Spleen (tissue), 11 donors: Measurements from ENCODE around the gene CHCHD6. TPM values are rescaled to one million over a fixed set of nuclear protein-coding genes. Genes with fewer than 3 reads are reported as not detected.

ENCODE experiments used
- DNase-seq: peaks from one replicate; pipeline ENCODE4 v3.0.0-alpha.2; 2020
- H3K27ac ChIP-seq, 8 donors: fragments of 200-600 bp; sonication (generic) in 7 of 8; 1 replicate in 4 of 8; 2 replicates in 4 of 8; pipeline versions ENCODE4 v1.5.0 to v1.8.0; 2016 to 2021; ENCODE audit warnings: inconsistent platforms in 4 of 8, mild to moderate bottlenecking in 4 of 8, moderate library complexity in 1 of 8
- H3K27me3 ChIP-seq, 7 donors: fragments of 200-600 bp; sonication (generic) in 6 of 7; replicated peaks in 1 of 7; 1 replicate in 4 of 7; 2 replicates in 3 of 7; pipeline versions ENCODE4 v1.5.0 to v1.8.0; 2016 to 2021; ENCODE audit warnings: inconsistent platforms in 3 of 7, mild to moderate bottlenecking in 1 of 7
- H3K36me3 ChIP-seq, 6 donors: fragments of 200-600 bp; sonication (generic) in 5 of 6; 1 replicate in 4 of 6; 2 replicates in 2 of 6; pipeline versions ENCODE4 v1.5.0 to v1.8.0; 2016 to 2021; ENCODE audit warnings: inconsistent platforms in 2 of 6
- H3K4me1 ChIP-seq, 6 donors: fragments of 200-600 bp; sonication (generic) in 5 of 6; 1 replicate in 3 of 6; 2 replicates in 3 of 6; pipeline versions ENCODE4 v1.5.0 to v1.8.0; 2016 to 2021; ENCODE audit warnings: inconsistent platforms in 3 of 6
- H3K4me3 ChIP-seq, 8 donors: fragments of 200-600 bp; sonication (generic) in 7 of 8; 1 replicate in 4 of 8; 2 replicates in 4 of 8; pipeline versions ENCODE4 v1.5.0 to v1.8.0; 2016 to 2021; ENCODE audit warnings: inconsistent platforms in 4 of 8, mild to moderate bottlenecking in 4 of 8, moderate library complexity in 2 of 8
- H3K9me3 ChIP-seq, 8 donors: fragments of 200-600 bp; sonication (generic) in 7 of 8; 1 replicate in 4 of 8; 2 replicates in 4 of 8; pipeline versions ENCODE4 v1.5.0 to v1.8.0; 2016 to 2021; ENCODE audit warnings: inconsistent platforms in 4 of 8
- POLR2A ChIP-seq, 3 donors: fragments of 450-650 bp; IDR thresholded peaks; one replicate each; pipeline ENCODE4 v1.5.1; 2017; ENCODE audit warnings: antibody characterized with exemption in 3 of 3, mild to moderate bottlenecking in 1 of 3
- POLR2AphosphoS5 ChIP-seq, 3 donors: sonication (generic); formaldehyde crosslinking; IDR thresholded peaks; one replicate each; pipeline ENCODE4 v1.5.1; 2017; ENCODE audit warnings: antibody characterized with exemption in 3 of 3
- WGBS, 5 donors: extraction: QIAGEN DNeasy Blood & Tissue Kit in 3 of 5; methylation state at CpG; one replicate each; pipeline versions ENCODE4 v1.1.5 to v1.1.7; 2013 to 2018; 5-methylcytosine and 5-hydroxymethylcytosine counted together
- intact Hi-C: fragments of 100-400 bp; cut with DNase I; formaldehyde crosslinking; loops from one replicate; pipeline ENCODE4 v1.15.0; 2023; ENCODE audit warnings: low total_unique reads
- polyA plus RNA-seq, 3 donors: library from polyadenylated mRNA; stranded (reverse); fragments of 200-250 nt; gene quantifications; one replicate each; pipeline ENCODE4 v1.2.1, GENCODE V29; 2013
- total RNA-seq, 7 donors: library from RNA; depleted of rRNA in 3 of 7; stranded (reverse); fragments of >200 nt in 3 of 7; fragmentation: NEBNext Ultra II Directional in 4 of 7; extraction: Animal tissue kit (Norgen Biotek cat#: 25700) in 4 of 7; gene quantifications; one replicate each; pipeline versions ENCODE4 v1.1.0 to v1.2.1, GENCODE V29; 2016 to 2021
- TF ChIP-seq, protein P1 (sequence below), 11 experiments: fragments of 200-600 bp in 7 of 11; fragments of 450-650 bp in 4 of 11; sonication (generic) in 4 of 11; IDR thresholded peaks in 8 of 11; conservative IDR thresholded peaks in 3 of 11; 1 replicate in 7 of 11; 2 replicates in 4 of 11; pipeline versions ENCODE4 v1.4.0 to v1.8.0; 2016 to 2021; ENCODE audit warnings: antibody characterized with exemption in 11 of 11, inconsistent platforms in 4 of 11, mild to moderate bottlenecking in 1 of 11
- donor health status: healthy with polysubstance abuse.
- donor health status: DM: no; HTN: no; CAD: no; lungs with moderate emphysema.
- donor health status: DM: no; HTN: no; CAD: no.
- donor health status: Bipolar disorder and iron deficiency.
- donor health status: healthy.
- donor health status: DM: no; HTN: no; CAD: no.
- donor health status: DM: yes; HTN: yes; CAD: no.

The CHCHD6 gene
- total and polyA plus RNA-seq, 10 donors: 6.3 to 39.1 (median 11.8) TPM

DNA sequence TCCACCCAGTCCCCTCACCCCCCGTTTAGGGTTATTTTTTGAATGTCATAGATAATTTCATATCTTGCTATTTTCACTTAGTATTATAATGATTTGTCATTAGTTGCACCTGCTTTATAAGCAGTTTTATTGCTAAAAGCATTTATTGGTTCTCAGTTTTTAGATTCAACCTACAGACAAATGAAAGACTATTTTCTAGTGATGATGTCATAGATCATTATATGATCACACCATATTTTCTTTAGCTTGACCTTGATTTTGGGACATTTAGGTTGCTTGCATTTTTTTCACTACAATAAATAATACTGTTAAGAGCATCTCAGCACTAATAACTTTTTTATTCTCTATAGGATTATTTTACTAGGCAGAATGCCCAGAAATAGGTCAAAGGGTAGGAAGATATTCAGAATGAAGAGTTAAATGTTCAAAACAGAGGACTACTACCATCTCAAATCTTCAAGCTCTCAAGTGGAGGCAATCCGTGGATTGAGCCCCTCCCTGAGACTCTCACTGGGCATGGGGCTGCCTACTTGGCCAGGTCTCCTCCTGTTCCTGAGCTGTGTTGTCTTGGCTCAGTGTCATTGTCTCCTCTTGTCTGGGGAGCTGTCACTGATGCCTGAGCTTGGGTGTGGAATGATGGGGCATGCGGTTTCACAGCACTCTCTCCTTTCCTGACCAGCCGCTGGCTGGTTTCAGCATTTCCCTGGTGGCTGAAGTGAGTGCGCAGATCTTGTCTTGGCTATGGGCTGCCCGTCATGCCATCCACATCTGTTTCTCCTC, 28.4 kb downstream of the CHCHD6 start:
- intact Hi-C loops: no loop called here
- Histone ChIP-seq H3K27me3 (no peaks in the 10 kb centered on the region), H3K4me3 (no peak overlapping the region), H3K9me3 (no peaks in the 10 kb centered on the region), H3K27ac (no peak overlapping the region), H3K36me3 (peaks cover 0 to 53% (median 2%) of the 10 kb centered on the region in 6 donors), H3K4me1 (peaks cover 0 to 14% (median 7%) of the 10 kb centered on the region in 6 donors)
- WGBS, 5 donors: 80 to 88% (median 84%) methylated on average over 5 to 6 of the region's 6 CpGs
- TF ChIP-seq, protein P1, sequence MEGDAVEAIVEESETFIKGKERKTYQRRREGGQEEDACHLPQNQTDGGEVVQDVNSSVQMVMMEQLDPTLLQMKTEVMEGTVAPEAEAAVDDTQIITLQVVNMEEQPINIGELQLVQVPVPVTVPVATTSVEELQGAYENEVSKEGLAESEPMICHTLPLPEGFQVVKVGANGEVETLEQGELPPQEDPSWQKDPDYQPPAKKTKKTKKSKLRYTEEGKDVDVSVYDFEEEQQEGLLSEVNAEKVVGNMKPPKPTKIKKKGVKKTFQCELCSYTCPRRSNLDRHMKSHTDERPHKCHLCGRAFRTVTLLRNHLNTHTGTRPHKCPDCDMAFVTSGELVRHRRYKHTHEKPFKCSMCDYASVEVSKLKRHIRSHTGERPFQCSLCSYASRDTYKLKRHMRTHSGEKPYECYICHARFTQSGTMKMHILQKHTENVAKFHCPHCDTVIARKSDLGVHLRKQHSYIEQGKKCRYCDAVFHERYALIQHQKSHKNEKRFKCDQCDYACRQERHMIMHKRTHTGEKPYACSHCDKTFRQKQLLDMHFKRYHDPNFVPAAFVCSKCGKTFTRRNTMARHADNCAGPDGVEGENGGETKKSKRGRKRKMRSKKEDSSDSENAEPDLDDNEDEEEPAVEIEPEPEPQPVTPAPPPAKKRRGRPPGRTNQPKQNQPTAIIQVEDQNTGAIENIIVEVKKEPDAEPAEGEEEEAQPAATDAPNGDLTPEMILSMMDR (IDR thresholded peaks at IDR 0.05 in 8 of 11, conservative IDR thresholded peaks at IDR 0.05 in 3 of 11): no peak
- no peak for DNase-seq

DNA sequence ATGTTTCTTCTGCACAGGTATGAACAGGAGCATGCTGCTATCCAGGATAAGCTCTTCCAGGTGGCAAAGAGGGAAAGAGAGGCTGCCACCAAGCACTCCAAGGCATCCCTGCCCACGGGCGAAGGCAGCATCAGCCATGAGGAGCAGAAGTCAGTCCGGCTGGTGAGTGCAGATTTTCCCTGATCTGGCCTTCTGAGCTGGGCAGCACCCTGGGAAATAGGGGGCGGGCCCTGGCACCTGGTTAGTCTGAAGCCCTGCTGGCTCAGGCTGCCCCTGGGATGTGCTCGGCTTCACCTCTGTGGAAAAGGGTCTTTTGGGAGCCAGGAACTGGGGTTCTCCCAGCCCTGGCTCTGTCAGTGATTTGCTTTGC, 29.0 kb downstream of the CHCHD6 start:
- 93 to 98% (median 95%) methylated on average over 5 of the region's 5 CpGs; no CpG with 5 or more reads in 1 of the 5 donors for WGBS, 5 donors
- intact Hi-C loops: no loop called here
- no peak for DNase-seq
- Histone ChIP-seq H3K4me3 (no peak overlapping the region), H3K27ac (no peak overlapping the region), H3K9me3 (no peaks in the 10 kb centered on the region), H3K27me3 (no peaks in the 10 kb centered on the region), H3K4me1 (peaks cover 0 to 14% (median 7%) of the 10 kb centered on the region in 6 donors), H3K36me3 (peaks cover 0 to 48% (median 2%) of the 10 kb centered on the region in 6 donors)
- TF ChIP-seq POLR2AphosphoS5 (IDR thresholded peaks at IDR 0.05) (no peak), POLR2A (IDR thresholded peaks at IDR 0.05) (no peak)
- TF ChIP-seq, protein P1 (IDR thresholded peaks at IDR 0.05 in 8 of 11, conservative IDR thresholded peaks at IDR 0.05 in 3 of 11): no peak

DNA sequence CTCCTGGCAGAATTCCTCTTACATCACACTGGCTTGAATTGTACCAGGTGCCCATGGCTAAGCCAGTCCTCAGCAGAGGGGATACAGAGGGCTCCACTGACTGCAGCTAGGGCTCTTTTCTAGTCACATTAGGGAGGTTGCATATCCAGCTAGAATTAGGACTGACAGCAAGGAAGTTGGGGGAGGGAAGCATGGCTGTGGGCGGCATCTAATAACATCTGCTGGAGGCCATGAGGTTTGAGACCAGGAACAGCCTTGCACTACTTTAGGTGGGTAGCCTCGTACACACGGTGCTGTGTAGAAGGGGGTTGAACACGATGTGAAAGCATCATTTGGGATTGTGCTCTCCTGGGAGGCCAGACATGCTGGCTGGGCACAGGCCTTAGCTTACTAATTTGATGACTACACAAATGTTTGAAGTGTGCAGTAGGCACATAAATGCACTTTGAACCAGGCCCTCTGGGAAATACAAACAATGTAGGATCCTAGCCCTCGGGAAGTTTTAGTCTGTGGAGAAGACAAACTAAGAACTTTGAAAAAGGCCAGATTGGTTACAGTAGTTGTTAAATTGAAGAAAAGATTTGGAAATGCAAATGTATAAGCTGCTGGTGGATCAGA, 30.2 kb downstream of the CHCHD6 start:
- no peak overlapping the region for H3K4me3 ChIP-seq
- peaks cover 0 to 14% (median 7%) of the 10 kb centered on the region in 6 donors for H3K4me1 ChIP-seq
- no peak overlapping the region for H3K27ac ChIP-seq
- intact Hi-C loops: no loop called here
- TF ChIP-seq POLR2A (IDR thresholded peaks at IDR 0.05) (no peak), POLR2AphosphoS5 (IDR thresholded peaks at IDR 0.05) (no peak)
- TF ChIP-seq, protein P1 (IDR thresholded peaks at IDR 0.05 in 8 of 11, conservative IDR thresholded peaks at IDR 0.05 in 3 of 11): no peak
- WGBS, 5 donors: 80 to 89% (median 83%) methylated on average over 5 of the region's 5 CpGs
- DNase-seq: no peak
- peaks cover 0 to 47% (median 0%) of the 10 kb centered on the region in 6 donors for H3K36me3 ChIP-seq
- H3K9me3 ChIP-seq: peaks cover 0 to 9% (median 5%) of the 10 kb centered on the region in 8 donors
- H3K27me3 ChIP-seq: no peaks in the 10 kb centered on the region

DNA sequence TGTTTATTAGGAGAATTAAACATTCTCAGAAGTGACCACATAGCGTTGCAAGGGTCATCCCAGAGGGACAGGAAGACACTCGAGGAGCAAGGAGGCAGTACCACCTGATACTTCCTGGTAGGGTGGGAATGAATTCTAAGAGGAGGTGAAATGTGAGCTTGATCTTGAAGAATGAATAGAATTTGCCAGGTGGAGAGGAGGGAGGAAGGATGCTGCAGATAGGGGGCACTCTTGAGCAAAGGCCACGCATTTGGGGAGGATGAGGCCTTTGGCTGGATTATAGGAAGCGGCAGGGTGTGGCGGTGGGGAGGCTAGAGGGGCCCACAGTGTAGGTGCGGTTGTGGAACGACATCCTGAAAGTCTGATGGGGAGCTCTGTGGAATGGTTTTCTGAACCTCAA, 33.5 kb downstream of the CHCHD6 start:
- no peaks in the 10 kb centered on the region for H3K4me1 ChIP-seq
- H3K9me3 ChIP-seq: peaks cover 0 to 17% (median 12%) of the 10 kb centered on the region in 8 donors
- no peak for DNase-seq
- no peak for TF ChIP-seq POLR2A (IDR thresholded peaks at IDR 0.05)
- no peak for TF ChIP-seq POLR2AphosphoS5 (IDR thresholded peaks at IDR 0.05)
- TF ChIP-seq, protein P1 (IDR thresholded peaks at IDR 0.05 in 8 of 11, conservative IDR thresholded peaks at IDR 0.05 in 3 of 11): no peak
- intact Hi-C loops: no loop called here
- H3K27ac ChIP-seq: no peak overlapping the region
- H3K36me3 ChIP-seq: peaks cover 0 to 66% (median 0%) of the 10 kb centered on the region in 6 donors
- no peak overlapping the region for H3K4me3 ChIP-seq
- WGBS, 5 donors: 87 to 93% (median 90%) methylated on average over 7 of the region's 7 CpGs
- H3K27me3 ChIP-seq: no peaks in the 10 kb centered on the region
